Iris pigment epithelial cell (primary cell): ENCODE results near the gene XPA.
A peak's percentile ranks its signal among the peaks of the same experiment; 100 is the strongest.
"Not testable (repeated sequence)": the region's sequence is repeated elsewhere in the genome, so short reads cannot be mapped to it uniquely, and the experiment has no call there.

Experiments used
- DNase-seq: peaks from one replicate; pipeline ENCODE4 v3.0.0-alpha.2; 2011; ENCODE audit warnings: low read depth

Gene XPA

GRCh38 chr9:97696803-97697601 lies at the start of gene XPA:
TSS of gene XPA (minus strand) at chr9:97697340. CDS start at chr9:97697292, 48 bp downstream.
- peak; percentile 89 for DNase-seq

GRCh38 chr9:97744710-97745708 lies 47.9 kb upstream of the XPA start:
- peak; percentile 26 for DNase-seq

- not testable (repeated sequence) for DNase-seq
These were observed 46.9 kb upstream of the XPA start for GRCh38 chr9:97744025-97744424.

GRCh38 chr9:97742545-97742944 lies 45.4 kb upstream of the XPA start:
- no peak for DNase-seq

GRCh38 chr9:97741947-97742346 lies 44.8 kb upstream of the XPA start:
- DNase-seq = no peak

- peak; percentile 65 for DNase-seq
These were observed 44.0 kb upstream of the XPA start for GRCh38 chr9:97740848-97741821.

GRCh38 chr9:97737429-97737828 lies 40.3 kb upstream of the XPA start:
- DNase-seq = peak; percentile 44

- no peak for DNase-seq
These were observed 38.0 kb upstream of the XPA start for GRCh38 chr9:97735070-97735600.

- DNase-seq = no peak
These were observed 29.6 kb upstream of the XPA start for GRCh38 chr9:97726716-97727115.

- no peak for DNase-seq
These were observed 26.7 kb upstream of the XPA start for GRCh38 chr9:97723819-97724218.

- DNase-seq = no peak
These were observed 25.2 kb upstream of the XPA start for GRCh38 chr9:97722331-97722730.

GRCh38 chr9:97721396-97721795 lies 24.3 kb upstream of the XPA start:
- DNase-seq = no peak

GRCh38 chr9:97717866-97718265 lies 20.7 kb upstream of the XPA start:
- DNase-seq = no peak

- peak; percentile 84 for DNase-seq
These were observed 17.3 kb upstream of the XPA start for GRCh38 chr9:97714435-97714834.

- DNase-seq = no peak
These were observed 14.1 kb upstream of the XPA start for GRCh38 chr9:97711223-97711626.

GRCh38 chr9:97710356-97711222 lies 13.4 kb upstream of the XPA start:
- DNase-seq = peak; percentile 73

- DNase-seq = peak; percentile 11
These were observed 9.1 kb upstream of the XPA start for GRCh38 chr9:97706246-97706645.

- peak; percentile 50 for DNase-seq
These were observed 8.3 kb upstream of the XPA start for GRCh38 chr9:97705354-97705950.

GRCh38 chr9:97704851-97705250 lies 7.7 kb upstream of the XPA start:
- DNase-seq = peak; percentile 21

- no peak for DNase-seq
These were observed 7.2 kb upstream of the XPA start for GRCh38 chr9:97704345-97704677.
